A549 treated with RU486 at 1 μM for 4 hours (cell line): ENCODE results near the gene TREML4. TPM values are rescaled to one million over a fixed set of nuclear protein-coding genes. Genes with fewer than 3 reads are reported as not detected.

Experiments used
- total RNA-seq: library from RNA; stranded (reverse); fragments of 200-300 nt; extraction: Qiagen RNA extraction; gene quantifications from 5 replicates; pipeline ENCODE4 v1.2.3, GENCODE V29; 2022; ENCODE audit warnings: low read depth

Gene TREML4
- not detected in 5 replicates for total RNA-seq

GRCh38 chr6:41228096-41228495 is at the start of gene TREML4:
Gene TREML4 (plus strand): TSS chr6:41228349. CDS start chr6:41228428, 79 bp downstream.

GRCh38 chr6:41200901-41201763 is 27.0 kb upstream of the TREML4 start, which contains the start of gene TREML2:
Gene TREML2 (minus strand): TSS chr6:41201149. CDS start chr6:41201008, 141 bp downstream.

GRCh38 chr6:41286544-41287346 is 58.6 kb downstream of the TREML4 start, which contains the start of gene TREM1:
Gene TREM1 (minus strand): TSS chr6:41286682. CDS start chr6:41286655, 27 bp downstream.

Other genes with a start within 250 kb of the TREML4 start
- gene UNC5CL, start 189.1 kb upstream of the TREML4 start, total RNA-seq = 0.30 to 0.57 TPM (median 0.42 TPM) in 5 replicates
- gene TSPO2, start 185.9 kb upstream of the TREML4 start, total RNA-seq = not detected in 5 replicates
- not detected in 5 replicates for gene APOBEC2, start 175.1 kb upstream of the TREML4 start, total RNA-seq
- 17.3 to 25.3 TPM (median 19.9 TPM) in 5 replicates for gene OARD1, start 156.0 kb upstream of the TREML4 start, total RNA-seq
- gene NFYA, start 155.4 kb upstream of the TREML4 start, total RNA-seq = 10.0 to 14.8 TPM (median 13.5 TPM) in 5 replicates
- gene TREML1, start 74.0 kb upstream of the TREML4 start, total RNA-seq = not detected in 5 replicates
- not detected in 5 replicates for gene TREM2, start 65.2 kb upstream of the TREML4 start, total RNA-seq
- not detected in 5 replicates for gene TREML2, start 27.2 kb upstream of the TREML4 start, total RNA-seq
- 0.22 TPM in 1 of 5 replicates, not detected in the others for gene TREM1, start 58.3 kb downstream of the TREML4 start, total RNA-seq
- gene NCR2, start 107.3 kb downstream of the TREML4 start, total RNA-seq = not detected in 5 replicates